HG03097 (cell line): ENCODE data around the gene HDAC8.

Experiments
- ATAC-seq: cut with Tn5 transposase; IDR thresholded peaks from one replicate; pipeline ENCODE4 v1.9.1; 2021; ENCODE audit not compliant: unreplicated experiment, low FRiP score

The HDAC8 gene

GRCh38 chrX:72301781-72302180, 270.9 kb downstream of the HDAC8 start:
- ATAC-seq = no peak

- no peak for ATAC-seq
Measured at GRCh38 chrX:72299891-72300630, 272.6 kb downstream of the HDAC8 start.

- ATAC-seq = no peak
Measured at GRCh38 chrX:72297953-72298730, 274.5 kb downstream of the HDAC8 start.

GRCh38 chrX:72296991-72297390, 275.7 kb downstream of the HDAC8 start:
- ATAC-seq = no peak

- no peak for ATAC-seq
Measured at GRCh38 chrX:72295745-72296144, 276.9 kb downstream of the HDAC8 start.

GRCh38 chrX:72294497-72294896, 278.1 kb downstream of the HDAC8 start:
- no peak for ATAC-seq

DNA sequence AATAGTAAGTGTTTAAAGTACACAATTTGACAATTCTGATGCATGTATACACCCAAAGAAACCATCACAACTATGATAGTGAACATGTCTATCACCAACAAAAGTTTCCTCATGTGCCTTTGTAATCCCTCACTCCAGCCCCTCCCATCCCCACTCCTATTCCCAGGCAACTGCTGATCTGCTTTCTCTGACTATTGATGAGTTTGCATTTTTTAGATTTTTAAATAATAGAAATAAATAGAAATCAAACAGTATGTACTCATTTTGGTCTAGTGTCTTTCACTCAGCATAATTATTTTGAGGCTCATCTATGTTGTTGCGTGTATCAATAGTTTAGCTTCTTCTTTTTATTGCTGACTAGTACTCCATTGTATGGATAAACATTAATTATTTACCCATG, 290.3 kb downstream of the HDAC8 start:
- ATAC-seq = no peak

DNA sequence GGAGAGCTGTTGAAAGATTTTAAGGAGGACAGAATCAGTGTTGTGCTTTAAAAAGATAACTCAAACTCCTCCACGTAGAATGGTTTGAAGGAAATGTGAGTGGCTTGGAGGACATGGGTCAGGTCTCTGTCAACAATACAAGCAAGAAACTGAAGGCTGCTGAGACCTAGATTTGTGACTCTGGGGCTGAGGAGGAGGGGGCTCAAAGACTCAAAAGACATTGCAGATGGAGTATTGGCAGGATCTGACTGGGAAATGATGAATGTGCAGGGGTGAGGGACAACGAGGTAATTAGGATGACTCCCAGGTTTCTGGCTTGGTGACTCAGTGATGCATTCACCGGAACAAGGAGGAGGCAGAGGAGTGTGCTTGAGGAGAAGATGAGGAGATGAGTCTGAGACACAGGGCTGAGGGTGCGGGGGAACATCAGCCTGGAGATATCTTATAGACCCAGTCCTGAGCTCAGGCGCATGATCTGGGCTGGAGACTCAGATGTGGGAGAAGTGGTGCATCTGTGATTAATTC, 292.3 kb downstream of the HDAC8 start:
- no peak for ATAC-seq
